B cell (primary cell): ENCODE measurements around the gene ZNF574.

Experiments
- CTCF ChIP-seq: fragments of 200-600 bp; IDR thresholded peaks from one replicate; pipeline ENCODE4 v1.8.0; 2022; ENCODE audit warnings: antibody characterized with exemption, mild to moderate bottlenecking
- EZH2 ChIP-seq: IDR thresholded peaks from 2 replicates; pipeline ENCODE4 v1.6.1; 2012; ENCODE audit warnings: borderline replicate concordance, low read depth, mild to moderate bottlenecking, moderate library complexity, low read length; ENCODE audit not compliant: insufficient read depth, poor library complexity, severe bottlenecking

GRCh38 chr19:42120276-42120980, 44.5 kb downstream of the ZNF574 start:
- TF ChIP-seq CTCF: no peak
- no peak for TF ChIP-seq EZH2
